ENCODE data around the gene GSDMA.

DNA sequence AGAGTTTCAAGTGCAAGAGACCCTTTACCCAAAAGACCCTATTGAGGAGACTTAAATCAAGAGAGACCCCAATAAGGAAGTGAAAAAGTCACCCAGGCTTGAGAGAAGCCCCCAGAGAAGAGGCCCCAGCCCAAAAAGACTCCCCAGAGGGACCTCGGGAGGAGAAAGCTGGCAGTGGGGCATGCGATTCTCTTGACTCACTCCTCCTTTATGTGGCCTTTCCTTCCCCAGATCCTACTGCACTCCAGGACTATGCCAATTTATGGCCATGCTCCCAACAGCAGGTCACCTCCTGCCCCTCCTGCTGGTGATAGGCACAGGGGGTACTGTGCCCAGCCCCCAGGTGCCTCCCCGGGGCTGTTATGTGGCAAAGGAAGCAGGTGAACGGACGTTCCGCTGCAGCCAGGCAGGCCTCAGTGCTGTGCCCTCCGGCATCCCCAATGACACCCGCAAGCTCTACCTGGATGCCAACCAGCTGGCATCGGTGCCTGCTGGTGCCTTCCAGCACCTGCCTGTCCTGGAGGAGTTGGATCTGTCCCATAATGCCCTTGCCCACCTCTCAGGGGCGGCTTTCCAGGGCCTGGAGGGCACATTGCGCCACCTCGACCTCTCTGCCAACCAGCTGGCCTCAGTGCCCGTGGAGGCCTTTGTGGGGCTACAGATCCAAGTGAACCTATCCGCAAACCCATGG is 19.0 kb upstream of the GSDMA start:
- no peak for TF ChIP-seq CTCF (IDR thresholded peaks at IDR 0.05)
- no peak for TF ChIP-seq POLR2A (IDR thresholded peaks at IDR 0.05)
- TF ChIP-seq EP300 (IDR thresholded peaks at IDR 0.05): no peak
